ENCODE data around the gene UGCG.

DNA sequence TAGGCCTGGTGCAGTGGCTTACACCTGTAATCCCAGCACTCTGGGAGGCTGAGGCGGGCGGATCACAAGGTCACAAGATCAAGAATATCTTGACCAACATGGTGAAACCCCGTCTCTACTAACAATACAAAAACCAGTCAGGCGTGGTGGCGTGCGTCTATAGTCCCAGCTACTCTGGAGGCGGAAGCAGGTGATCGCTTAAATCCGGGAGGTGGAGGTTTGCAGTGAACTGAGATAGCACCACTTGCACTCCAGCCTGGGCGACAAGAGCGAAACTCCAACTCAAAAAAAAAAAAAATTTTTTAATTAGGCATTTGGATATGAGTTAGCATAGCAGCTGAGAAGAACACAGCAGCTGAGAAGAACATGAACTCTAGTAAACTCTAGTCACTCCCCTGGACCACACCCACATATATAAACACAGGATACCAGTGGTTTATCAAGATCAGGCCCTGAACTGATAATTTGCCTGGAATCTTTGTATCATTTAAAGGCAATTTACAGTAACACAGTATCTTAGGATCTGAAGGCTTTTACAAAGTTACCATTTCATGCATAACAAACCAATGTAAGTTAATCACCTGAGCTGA lies 4.6 kb upstream of the UGCG start:
- TF ChIP-seq, protein P1, sequence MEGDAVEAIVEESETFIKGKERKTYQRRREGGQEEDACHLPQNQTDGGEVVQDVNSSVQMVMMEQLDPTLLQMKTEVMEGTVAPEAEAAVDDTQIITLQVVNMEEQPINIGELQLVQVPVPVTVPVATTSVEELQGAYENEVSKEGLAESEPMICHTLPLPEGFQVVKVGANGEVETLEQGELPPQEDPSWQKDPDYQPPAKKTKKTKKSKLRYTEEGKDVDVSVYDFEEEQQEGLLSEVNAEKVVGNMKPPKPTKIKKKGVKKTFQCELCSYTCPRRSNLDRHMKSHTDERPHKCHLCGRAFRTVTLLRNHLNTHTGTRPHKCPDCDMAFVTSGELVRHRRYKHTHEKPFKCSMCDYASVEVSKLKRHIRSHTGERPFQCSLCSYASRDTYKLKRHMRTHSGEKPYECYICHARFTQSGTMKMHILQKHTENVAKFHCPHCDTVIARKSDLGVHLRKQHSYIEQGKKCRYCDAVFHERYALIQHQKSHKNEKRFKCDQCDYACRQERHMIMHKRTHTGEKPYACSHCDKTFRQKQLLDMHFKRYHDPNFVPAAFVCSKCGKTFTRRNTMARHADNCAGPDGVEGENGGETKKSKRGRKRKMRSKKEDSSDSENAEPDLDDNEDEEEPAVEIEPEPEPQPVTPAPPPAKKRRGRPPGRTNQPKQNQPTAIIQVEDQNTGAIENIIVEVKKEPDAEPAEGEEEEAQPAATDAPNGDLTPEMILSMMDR (IDR thresholded peaks at IDR 0.05) = no peak
- no peak for TF ChIP-seq POLR2A (IDR thresholded peaks at IDR 0.05)

All from lower leg skin (tissue), 3 donors.